ENCODE data around the gene CTNNA2. TPM values are rescaled to one million over a fixed set of nuclear protein-coding genes. Genes with fewer than 3 reads are reported as not detected.

Gene CTNNA2
- total and polyA plus RNA-seq, 12 donors, result 0.09 to 0.57 (median 0.15) TPM; not detected in 9

DNA sequence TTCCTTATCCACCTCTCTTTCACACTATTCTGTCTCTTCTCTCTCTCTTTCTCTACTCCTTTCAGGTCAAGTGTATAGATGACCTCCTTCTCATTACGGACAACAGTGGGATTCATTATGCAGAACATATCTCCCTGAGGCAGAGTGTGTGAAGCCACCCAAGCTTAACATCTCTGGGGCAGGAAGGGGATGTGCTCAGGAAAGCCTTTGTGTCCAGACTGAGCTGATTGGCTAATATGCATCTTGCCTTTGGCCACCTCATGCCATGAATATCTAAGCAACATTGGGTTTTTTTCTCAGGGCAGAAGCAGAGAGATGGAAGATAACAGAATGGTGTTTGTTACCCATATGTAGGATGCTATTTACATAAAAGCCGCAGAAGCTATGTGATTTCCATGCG is 1003.1 kb downstream of the CTNNA2 start:
- TF ChIP-seq, protein P1, sequence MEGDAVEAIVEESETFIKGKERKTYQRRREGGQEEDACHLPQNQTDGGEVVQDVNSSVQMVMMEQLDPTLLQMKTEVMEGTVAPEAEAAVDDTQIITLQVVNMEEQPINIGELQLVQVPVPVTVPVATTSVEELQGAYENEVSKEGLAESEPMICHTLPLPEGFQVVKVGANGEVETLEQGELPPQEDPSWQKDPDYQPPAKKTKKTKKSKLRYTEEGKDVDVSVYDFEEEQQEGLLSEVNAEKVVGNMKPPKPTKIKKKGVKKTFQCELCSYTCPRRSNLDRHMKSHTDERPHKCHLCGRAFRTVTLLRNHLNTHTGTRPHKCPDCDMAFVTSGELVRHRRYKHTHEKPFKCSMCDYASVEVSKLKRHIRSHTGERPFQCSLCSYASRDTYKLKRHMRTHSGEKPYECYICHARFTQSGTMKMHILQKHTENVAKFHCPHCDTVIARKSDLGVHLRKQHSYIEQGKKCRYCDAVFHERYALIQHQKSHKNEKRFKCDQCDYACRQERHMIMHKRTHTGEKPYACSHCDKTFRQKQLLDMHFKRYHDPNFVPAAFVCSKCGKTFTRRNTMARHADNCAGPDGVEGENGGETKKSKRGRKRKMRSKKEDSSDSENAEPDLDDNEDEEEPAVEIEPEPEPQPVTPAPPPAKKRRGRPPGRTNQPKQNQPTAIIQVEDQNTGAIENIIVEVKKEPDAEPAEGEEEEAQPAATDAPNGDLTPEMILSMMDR (IDR thresholded peaks at IDR 0.05), result no peak
- no peaks in the 10 kb centered on the region for H3K4me1 ChIP-seq
- ATAC-seq (no peak), DNase-seq (no peak)
- 86 to 87% methylated on average over 3 of the region's 3 CpGs for WGBS, 2 donors
- no peaks in the 10 kb centered on the region for H3K36me3 ChIP-seq
- no peak overlapping the region for H3K27ac ChIP-seq
- intact Hi-C loops (cut with DNase I), result no loop called here
- H3K4me3 ChIP-seq, result no peak overlapping the region
- peaks cover 0 to 4% (median 0%) of the 10 kb centered on the region in 11 donors for H3K9me3 ChIP-seq
- H3K27me3 ChIP-seq, result peaks cover 0 to 12% (median 3%) of the 10 kb centered on the region in 7 donors

DNA sequence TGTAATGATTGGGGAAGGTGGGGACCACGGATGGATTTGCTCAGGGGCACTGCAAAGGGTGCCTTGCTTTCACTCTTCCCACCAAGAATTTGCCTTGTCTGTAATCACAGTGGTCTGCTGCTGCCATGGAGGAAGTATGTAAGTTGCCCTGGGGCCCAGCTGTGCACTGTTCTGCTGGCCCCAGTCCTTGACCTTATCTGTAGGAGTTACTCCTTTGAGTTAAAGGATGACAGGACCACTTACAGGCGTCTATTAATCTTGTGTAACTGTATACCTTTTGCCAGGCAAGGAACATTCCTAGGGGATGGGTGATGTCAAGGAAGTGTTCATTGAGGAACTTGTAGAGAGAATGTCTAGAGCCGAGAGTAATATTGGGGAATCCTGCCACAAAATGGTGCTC is 1004.5 kb downstream of the CTNNA2 start:
- 46 to 47% methylated on average over 3 of the region's 3 CpGs for WGBS, 2 donors
- TF ChIP-seq, protein P1 (IDR thresholded peaks at IDR 0.05), result no peak
- Histone ChIP-seq H3K36me3 (no peaks in the 10 kb centered on the region), H3K9me3 (peaks cover 0 to 4% (median 0%) of the 10 kb centered on the region in 11 donors), H3K27ac (no peak overlapping the region), H3K4me1 (no peaks in the 10 kb centered on the region), H3K4me3 (no peak overlapping the region), H3K27me3 (peaks cover 0 to 12% (median 3%) of the 10 kb centered on the region in 7 donors)
- DNase-seq (no peak), ATAC-seq (no peak)
- intact Hi-C loops (cut with DNase I), result no loop called here

DNA sequence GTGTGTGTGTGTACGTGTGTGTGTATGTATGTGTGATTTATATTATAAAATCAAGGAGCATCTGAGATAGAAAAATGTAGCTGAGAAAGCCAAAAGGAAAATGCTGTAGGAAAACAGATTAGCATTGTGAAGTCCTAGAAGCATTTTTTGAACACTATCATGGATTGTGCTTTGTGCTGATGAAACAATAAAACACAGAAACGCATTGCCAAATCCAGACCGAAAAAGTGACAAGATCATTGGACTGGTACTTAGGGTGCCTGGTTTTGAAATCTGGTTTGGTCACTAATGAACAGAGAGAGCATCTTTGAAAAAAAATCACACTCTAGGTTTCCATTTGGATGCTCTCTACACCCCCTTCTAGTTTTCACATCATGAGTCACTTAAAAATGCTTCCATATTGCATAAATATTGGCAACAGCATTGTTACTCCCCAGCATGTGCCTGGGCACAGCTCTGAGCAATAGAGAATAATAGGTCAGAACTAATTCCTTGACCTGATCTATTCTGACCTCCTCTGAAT is 1006.3 kb downstream of the CTNNA2 start:
- ATAC-seq (no peak), DNase-seq (no peak)
- 86 to 89% methylated on average over 3 of the region's 3 CpGs for WGBS, 2 donors
- TF ChIP-seq, protein P1 (IDR thresholded peaks at IDR 0.05), result no peak
- Histone ChIP-seq H3K4me3 (no peak overlapping the region), H3K9me3 (no peaks in the 10 kb centered on the region), H3K27ac (no peak overlapping the region), H3K36me3 (no peaks in the 10 kb centered on the region), H3K4me1 (no peaks in the 10 kb centered on the region), H3K27me3 (peaks cover 0 to 16% (median 3%) of the 10 kb centered on the region in 7 donors)
- intact Hi-C loops (cut with DNase I), result no loop called here

DNA sequence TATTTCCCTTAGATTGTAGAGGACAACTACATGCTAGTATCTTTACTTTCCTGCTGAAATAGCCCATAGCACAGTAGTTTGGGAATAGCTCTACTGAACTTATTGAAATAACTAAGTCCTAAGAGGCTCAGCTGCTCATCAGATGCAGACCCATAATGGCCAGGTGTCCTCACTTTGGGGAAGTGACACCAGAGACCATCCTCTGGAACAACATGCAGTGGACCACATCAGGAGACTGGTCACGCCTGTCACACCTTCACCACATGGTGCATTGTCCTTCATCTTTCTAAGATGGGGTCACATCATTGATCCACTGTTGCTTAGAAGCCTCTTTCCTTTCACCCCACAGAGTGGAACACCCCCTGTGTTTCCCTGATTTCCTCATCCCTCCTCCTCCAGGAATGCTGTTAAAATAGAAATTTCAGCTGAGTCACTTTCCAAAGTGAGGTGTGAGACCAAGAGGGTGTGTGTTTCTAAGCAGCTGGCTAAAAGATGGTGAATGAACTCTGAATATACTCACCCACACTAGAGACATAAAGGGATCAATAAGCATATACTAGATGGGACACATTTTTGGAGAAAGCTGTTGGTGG is 1006.9 kb downstream of the CTNNA2 start:
- TF ChIP-seq, protein P1 (IDR thresholded peaks at IDR 0.05), result no peak
- ATAC-seq (no peak), DNase-seq (no peak)
- WGBS, 2 donors, result 84 to 91% methylated on average over 1 of the region's 1 CpG
- no peaks in the 10 kb centered on the region for H3K4me1 ChIP-seq
- intact Hi-C loops (cut with DNase I), result no loop called here
- H3K4me3 ChIP-seq, result no peak overlapping the region
- no peaks in the 10 kb centered on the region for H3K9me3 ChIP-seq
- peaks cover 0 to 16% (median 3%) of the 10 kb centered on the region in 7 donors for H3K27me3 ChIP-seq
- H3K27ac ChIP-seq, result no peak overlapping the region
- H3K36me3 ChIP-seq, result no peaks in the 10 kb centered on the region

All from heart right ventricle (tissue), 16 donors.